ENCODE data around the gene IRF6.

- TF ChIP-seq CTCF (IDR thresholded peaks at IDR 0.05): no peak
- TF ChIP-seq POLR2A (IDR thresholded peaks at IDR 0.05): no peak
Observed at GRCh38 chr1:209756615-209757445, 49.1 kb downstream of the IRF6 start.

Measured in adrenal gland (tissue), 5 donors.